ENCODE results near the gene TNFRSF14. TPM values are rescaled to one million over a fixed set of nuclear protein-coding genes. Genes with fewer than 3 reads are reported as not detected.

TNFRSF14 gene
- total and polyA plus RNA-seq, 2 of the 13 experiments (the other 11 are each of a cell fraction or from before 2014, with no cell fraction given), result 11.9 to 49.9 TPM

- TF ChIP-seq ZNF572 (CRISPR knock-in tag; IDR thresholded peaks at IDR 0.05) (0 out of 2 replicates have a peak, but pooled peaks have one; percentile 68), ARNT2 (CRISPR knock-in tag; IDR thresholded peaks at IDR 0.05; ENCODE audit: low read depth) (0 out of 2 replicates have a peak, but pooled peaks have one; percentile 55), MAF1 (CRISPR knock-in tag; IDR thresholded peaks at IDR 0.05; ENCODE audit: borderline replicate concordance) (peak; percentile 62; the same call in 1 of the 2 replicates), DRAP1 (CRISPR knock-in tag; IDR thresholded peaks at IDR 0.05) (no peak), PHF8 (CRISPR knock-in tag; IDR thresholded peaks at IDR 0.05) (0 out of 2 replicates have a peak, but pooled peaks have one; percentile 11), ZSCAN5A (CRISPR knock-in tag; IDR thresholded peaks at IDR 0.05; ENCODE audit: borderline replicate concordance) (no peak), ZNF776 (CRISPR knock-in tag; IDR thresholded peaks at IDR 0.05) (0 out of 2 replicates have a peak, but pooled peaks have one; percentile 28), KLF13 (CRISPR knock-in tag; IDR thresholded peaks at IDR 0.05) (no peak), NFKB2 (CRISPR knock-in tag; IDR thresholded peaks at IDR 0.05; ENCODE audit: borderline replicate concordance) (0 out of 2 replicates have a peak, but pooled peaks have one; percentile 9), BATF2 (CRISPR knock-in tag; IDR thresholded peaks at IDR 0.05) (no peak), CREB3 (CRISPR knock-in tag; IDR thresholded peaks at IDR 0.05) (no peak), ZNF234 (CRISPR knock-in tag; conservative IDR thresholded peaks at IDR 0.05) (0 out of 2 replicates have a peak, but pooled peaks have one; percentile 70), HBP1 (CRISPR knock-in tag; IDR thresholded peaks at IDR 0.05; ENCODE audit: low read depth) (no peak), ZFY (CRISPR knock-in tag; IDR thresholded peaks at IDR 0.05) (peak; percentile 51; the same call in 1 of the 2 replicates), NFAT5 (CRISPR knock-in tag; IDR thresholded peaks at IDR 0.05) (peak; percentile 66; the same call in 1 of the 2 replicates), IKZF5 (CRISPR knock-in tag; IDR thresholded peaks at IDR 0.05) (no peak)
Observed at GRCh38 chr1:2587071-2587859, 31.1 kb downstream of the TNFRSF14 start (continued).

Data from HepG2 (cell line).